ENCODE measurements around the gene ZFP3. TPM values are rescaled to one million over a fixed set of nuclear protein-coding genes. Genes with fewer than 3 reads are reported as not detected.
"Not testable (repeated sequence)": the region's sequence is repeated elsewhere in the genome, so short reads cannot be mapped to it uniquely, and the experiment has no call there.

The ZFP3 gene
- total and polyA plus RNA-seq, 4 donors, result 0.75 to 6.0 (median 3.5) TPM

DNA sequence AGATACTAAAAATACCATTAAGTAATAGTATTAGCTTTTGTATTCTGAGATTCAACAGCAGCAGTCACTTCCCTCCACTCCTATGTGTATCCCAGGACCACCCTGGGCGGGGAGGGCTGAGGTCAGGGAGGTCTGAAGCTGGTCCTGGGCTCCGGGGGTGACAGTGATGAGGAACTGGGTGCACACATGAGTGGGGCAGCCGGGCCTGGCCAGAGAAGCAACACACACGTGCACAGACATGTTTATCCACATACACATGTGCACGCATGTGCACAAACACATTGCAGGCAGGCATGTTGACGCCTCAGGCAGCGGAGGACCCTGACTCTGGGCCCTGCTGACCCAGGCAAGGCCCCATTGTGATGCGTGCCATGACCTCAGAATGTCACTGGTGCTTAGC, 50.1 kb downstream of the ZFP3 start:
- H3K36me3 ChIP-seq (ENCODE audit: control insufficient read depth in 1 of 2, insufficient read depth in 2 of 2, low read length in 1 of 2); intact Hi-C loops (cut with DNase I); H3K27me3 ChIP-seq (ENCODE audit: control insufficient read depth in 1 of 2, insufficient read depth in 2 of 2, low read length in 1 of 2); H3K27ac ChIP-seq (ENCODE audit: low read depth in 1 of 2, low read length in 2 of 2); DNase-seq; H3K9me3 ChIP-seq (ENCODE audit: control insufficient read depth, low read length); ATAC-seq (ENCODE audit: low FRiP score); H3K4me3 ChIP-seq (ENCODE audit: low read length in 2 of 2); H3K4me1 ChIP-seq (ENCODE audit: control insufficient read depth in 1 of 2, insufficient read depth in 2 of 2, low read length in 2 of 2): not testable (repeated sequence)
- 77 to 87% methylated on average over 8 of the region's 8 CpGs for WGBS, 2 donors

DNA sequence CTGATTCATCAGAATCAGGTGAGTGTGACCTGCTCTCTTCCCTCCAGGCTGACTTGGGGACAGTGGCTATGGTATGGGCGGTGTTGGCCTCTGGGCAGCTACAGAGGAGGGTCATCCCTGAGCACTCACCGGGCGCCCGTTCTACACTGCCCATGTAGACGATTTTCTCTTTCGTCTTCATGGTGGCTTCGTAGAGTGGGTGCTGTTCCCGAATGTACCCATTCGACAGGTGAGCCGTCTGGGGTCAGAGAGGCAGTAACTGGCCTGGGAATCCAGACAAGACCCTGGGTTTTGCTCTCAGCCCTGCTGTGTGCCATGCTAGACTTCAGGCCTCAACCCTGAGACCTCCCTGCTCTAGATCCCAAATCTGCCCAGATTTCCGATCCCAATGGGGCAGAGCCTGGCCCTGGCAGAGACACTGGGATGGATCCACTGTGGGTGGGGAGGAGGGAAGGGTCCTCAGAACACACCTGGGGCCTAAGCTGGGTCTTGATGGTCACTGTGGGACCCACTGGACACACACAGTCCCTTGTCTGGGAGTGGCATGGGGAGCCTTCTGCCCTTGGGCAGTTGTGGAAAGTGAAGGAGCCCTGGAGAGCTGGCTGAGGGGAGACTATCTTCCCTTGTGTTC, 50.8 kb downstream of the ZFP3 start:
- Histone ChIP-seq H3K4me1 (ENCODE audit: control insufficient read depth in 1 of 2, insufficient read depth in 2 of 2, low read length in 2 of 2) (no peaks in the 10 kb centered on the region), H3K9me3 (ENCODE audit: control insufficient read depth, low read length) (no peaks in the 10 kb centered on the region), H3K4me3 (ENCODE audit: low read length in 2 of 2) (no peak overlapping the region), H3K27me3 (ENCODE audit: control insufficient read depth in 1 of 2, insufficient read depth in 2 of 2, low read length in 1 of 2) (no peaks in the 10 kb centered on the region), H3K27ac (ENCODE audit: low read depth in 1 of 2, low read length in 2 of 2) (no peak overlapping the region), H3K36me3 (ENCODE audit: control insufficient read depth in 1 of 2, insufficient read depth in 2 of 2, low read length in 1 of 2) (no peaks in the 10 kb centered on the region)
- peak in 1 of 2 donors; percentile 51 for DNase-seq
- intact Hi-C loops (cut with DNase I), result no loop called here
- no peak for ATAC-seq (ENCODE audit: low FRiP score)
- 90% methylated on average over 11 of the region's 11 CpGs for WGBS, 2 donors

DNA sequence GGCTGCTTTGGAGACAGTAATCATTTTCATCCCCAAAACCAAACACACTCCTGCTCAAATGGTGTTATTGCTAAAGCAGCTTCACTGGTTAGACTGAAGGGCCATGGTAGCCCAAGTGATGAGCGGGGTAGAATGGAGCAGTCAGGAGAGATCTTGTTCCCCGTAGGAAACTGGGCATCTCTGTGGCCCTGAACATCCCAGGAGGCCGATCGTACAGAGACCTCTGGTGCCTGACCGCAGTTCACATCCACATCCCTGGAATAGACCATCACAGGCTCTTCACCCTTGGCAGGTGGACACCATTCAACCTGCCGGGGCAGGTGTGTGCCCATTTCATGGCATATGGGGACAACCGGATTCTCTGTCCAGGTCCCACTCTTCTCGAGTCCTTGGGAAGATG, 51.5 kb downstream of the ZFP3 start:
- WGBS, 2 donors, result 86 to 90% methylated on average over 8 of the region's 8 CpGs
- H3K27ac ChIP-seq (ENCODE audit: low read depth in 1 of 2, low read length in 2 of 2); H3K9me3 ChIP-seq (ENCODE audit: control insufficient read depth, low read length); H3K27me3 ChIP-seq (ENCODE audit: control insufficient read depth in 1 of 2, insufficient read depth in 2 of 2, low read length in 1 of 2); H3K4me1 ChIP-seq (ENCODE audit: control insufficient read depth in 1 of 2, insufficient read depth in 2 of 2, low read length in 2 of 2); intact Hi-C loops (cut with DNase I); H3K36me3 ChIP-seq (ENCODE audit: control insufficient read depth in 1 of 2, insufficient read depth in 2 of 2, low read length in 1 of 2); H3K4me3 ChIP-seq (ENCODE audit: low read length in 2 of 2); DNase-seq; ATAC-seq (ENCODE audit: low FRiP score): not testable (repeated sequence)

DNA sequence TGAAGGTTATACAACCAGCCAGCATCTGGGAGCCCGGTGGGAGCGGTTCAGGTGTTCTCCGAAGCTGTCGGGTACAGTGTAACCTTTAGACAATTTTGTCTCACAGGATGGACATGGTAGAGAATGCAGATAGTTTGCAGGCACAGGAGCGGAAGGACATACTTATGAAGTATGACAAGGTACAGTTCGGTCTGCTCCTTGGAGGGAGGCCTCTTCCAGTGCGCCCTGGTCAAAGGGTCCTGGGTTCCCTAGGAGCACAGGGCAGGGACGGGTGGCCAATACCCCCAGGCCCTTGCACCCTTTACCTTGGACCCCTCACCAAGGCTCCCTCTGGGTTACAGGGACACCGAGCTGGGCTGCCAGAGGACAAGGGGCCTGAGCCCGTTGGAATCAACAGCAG, 52.0 kb downstream of the ZFP3 start:
- H3K4me3 ChIP-seq (ENCODE audit: low read length in 2 of 2); ATAC-seq (ENCODE audit: low FRiP score); H3K27ac ChIP-seq (ENCODE audit: low read depth in 1 of 2, low read length in 2 of 2); DNase-seq; H3K36me3 ChIP-seq (ENCODE audit: control insufficient read depth in 1 of 2, insufficient read depth in 2 of 2, low read length in 1 of 2); intact Hi-C loops (cut with DNase I); H3K4me1 ChIP-seq (ENCODE audit: control insufficient read depth in 1 of 2, insufficient read depth in 2 of 2, low read length in 2 of 2); H3K27me3 ChIP-seq (ENCODE audit: control insufficient read depth in 1 of 2, insufficient read depth in 2 of 2, low read length in 1 of 2); H3K9me3 ChIP-seq (ENCODE audit: control insufficient read depth, low read length): not testable (repeated sequence)
- WGBS, 2 donors, result 92 to 94% methylated on average over 10 of the region's 10 CpGs

DNA sequence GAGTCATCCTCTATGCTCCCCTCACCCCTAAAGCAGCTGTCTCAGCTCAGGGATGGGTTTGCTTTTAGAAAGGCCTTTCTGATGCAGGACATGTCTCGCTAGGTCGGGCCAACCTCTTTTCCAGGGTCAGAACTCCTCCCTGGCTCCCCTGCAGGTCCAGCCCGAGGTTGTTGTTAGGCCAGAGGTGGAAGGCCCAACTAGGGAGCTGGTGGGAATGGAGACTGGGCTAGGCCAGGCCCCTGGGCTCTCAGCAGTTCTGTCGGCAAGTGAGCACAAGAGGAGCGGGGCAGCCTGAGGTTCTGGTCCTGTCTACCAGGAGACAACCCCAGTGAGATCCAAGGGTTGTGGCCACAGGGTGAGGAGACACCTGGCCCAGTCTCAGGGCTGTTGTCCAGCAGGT, 52.4 kb downstream of the ZFP3 start:
- intact Hi-C loops (cut with DNase I); H3K27me3 ChIP-seq (ENCODE audit: control insufficient read depth in 1 of 2, insufficient read depth in 2 of 2, low read length in 1 of 2); H3K36me3 ChIP-seq (ENCODE audit: control insufficient read depth in 1 of 2, insufficient read depth in 2 of 2, low read length in 1 of 2); H3K9me3 ChIP-seq (ENCODE audit: control insufficient read depth, low read length); H3K4me1 ChIP-seq (ENCODE audit: control insufficient read depth in 1 of 2, insufficient read depth in 2 of 2, low read length in 2 of 2); H3K4me3 ChIP-seq (ENCODE audit: low read length in 2 of 2); H3K27ac ChIP-seq (ENCODE audit: low read depth in 1 of 2, low read length in 2 of 2); ATAC-seq (ENCODE audit: low FRiP score): not testable (repeated sequence)
- WGBS, 2 donors, result 85 to 93% methylated on average over 5 of the region's 5 CpGs
- peak in 1 of 2 donors; percentile 50 for DNase-seq

DNA sequence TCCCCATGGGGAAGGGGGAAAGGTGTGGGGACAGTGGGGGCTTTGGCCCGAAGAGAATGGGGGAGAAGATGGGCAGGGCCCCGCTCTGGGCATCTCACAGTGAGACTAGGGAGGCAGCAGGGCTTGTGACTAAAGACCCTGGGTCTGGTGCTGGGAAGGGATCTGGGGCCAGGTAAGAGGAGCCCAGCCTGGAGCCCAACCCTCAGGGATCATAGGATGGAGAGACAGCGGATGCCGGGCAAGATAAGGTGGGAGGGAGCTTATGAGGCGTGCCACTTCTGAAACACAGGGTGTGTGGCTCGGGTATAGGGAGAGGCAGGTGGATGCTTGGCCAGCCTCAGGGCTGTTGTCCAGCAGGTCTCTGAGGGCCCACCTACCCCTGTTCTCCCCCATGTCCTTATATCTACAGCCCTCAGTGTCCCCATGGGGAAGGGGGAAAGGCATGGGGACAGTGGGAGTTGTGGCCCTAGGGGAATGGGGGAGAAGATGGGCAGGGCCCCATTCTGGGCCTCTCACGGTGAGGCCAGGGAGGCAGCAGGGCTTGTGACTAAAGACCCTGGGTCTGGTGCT, 53.0 kb downstream of the ZFP3 start:
- no peaks in the 10 kb centered on the region for H3K27me3 ChIP-seq (ENCODE audit: control insufficient read depth in 1 of 2, insufficient read depth in 2 of 2, low read length in 1 of 2)
- no peak for ATAC-seq (ENCODE audit: low FRiP score)
- no peaks in the 10 kb centered on the region for H3K9me3 ChIP-seq (ENCODE audit: control insufficient read depth, low read length)
- intact Hi-C loops (cut with DNase I), result no loop called here
- H3K27ac ChIP-seq (ENCODE audit: low read depth in 1 of 2, low read length in 2 of 2), result no peak overlapping the region
- WGBS, 2 donors, result 91 to 93% methylated on average over 7 of the region's 7 CpGs
- no peak for DNase-seq
- H3K4me3 ChIP-seq (ENCODE audit: low read length in 2 of 2), result no peak overlapping the region
- H3K36me3 ChIP-seq (ENCODE audit: control insufficient read depth in 1 of 2, insufficient read depth in 2 of 2, low read length in 1 of 2), result no peaks in the 10 kb centered on the region
- H3K4me1 ChIP-seq (ENCODE audit: control insufficient read depth in 1 of 2, insufficient read depth in 2 of 2, low read length in 2 of 2), result no peaks in the 10 kb centered on the region

DNA sequence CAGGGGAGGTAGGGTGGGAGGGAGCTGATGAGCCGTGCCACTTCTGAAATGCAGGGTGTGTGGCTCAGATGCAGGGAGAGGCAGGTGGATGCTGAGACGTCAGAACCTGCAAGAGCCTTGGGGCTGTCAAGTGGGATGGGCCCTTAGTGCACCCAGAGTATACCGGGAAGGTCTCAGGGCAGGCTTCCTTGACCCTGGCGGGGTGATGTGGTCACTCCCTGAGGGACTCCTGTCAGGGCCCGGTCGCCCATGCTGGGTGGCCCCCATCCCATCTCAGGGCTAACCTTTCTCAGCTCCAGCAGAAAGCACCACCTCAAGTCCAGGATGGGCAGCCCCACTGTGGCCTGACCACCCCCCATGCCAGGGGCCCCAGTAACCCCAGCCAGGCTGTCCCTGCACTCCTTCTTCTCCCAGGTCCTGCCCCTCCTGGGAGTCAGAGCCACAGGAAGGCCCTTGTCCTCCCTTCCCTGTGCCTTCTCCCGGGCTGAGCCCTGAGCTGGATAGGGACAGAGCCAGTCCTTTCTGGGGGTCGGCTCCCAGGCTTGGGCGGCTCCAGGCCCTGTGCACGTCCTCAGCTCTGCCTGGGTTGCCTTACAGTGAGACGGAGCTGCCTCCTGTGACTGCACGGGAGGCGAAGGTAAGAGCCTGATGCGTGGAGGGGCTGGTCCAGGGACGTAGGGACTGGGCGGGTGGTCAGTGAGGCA, 53.7 kb downstream of the ZFP3 start:
- 84 to 85% methylated on average over 16 of the region's 16 CpGs for WGBS, 2 donors
- intact Hi-C loops (cut with DNase I); H3K4me1 ChIP-seq (ENCODE audit: control insufficient read depth in 1 of 2, insufficient read depth in 2 of 2, low read length in 2 of 2); H3K9me3 ChIP-seq (ENCODE audit: control insufficient read depth, low read length); H3K4me3 ChIP-seq (ENCODE audit: low read length in 2 of 2); ATAC-seq (ENCODE audit: low FRiP score); H3K27ac ChIP-seq (ENCODE audit: low read depth in 1 of 2, low read length in 2 of 2); H3K36me3 ChIP-seq (ENCODE audit: control insufficient read depth in 1 of 2, insufficient read depth in 2 of 2, low read length in 1 of 2); H3K27me3 ChIP-seq (ENCODE audit: control insufficient read depth in 1 of 2, insufficient read depth in 2 of 2, low read length in 1 of 2): not testable (repeated sequence)
- DNase-seq, result peak in 1 of 2 donors; percentile 68

DNA sequence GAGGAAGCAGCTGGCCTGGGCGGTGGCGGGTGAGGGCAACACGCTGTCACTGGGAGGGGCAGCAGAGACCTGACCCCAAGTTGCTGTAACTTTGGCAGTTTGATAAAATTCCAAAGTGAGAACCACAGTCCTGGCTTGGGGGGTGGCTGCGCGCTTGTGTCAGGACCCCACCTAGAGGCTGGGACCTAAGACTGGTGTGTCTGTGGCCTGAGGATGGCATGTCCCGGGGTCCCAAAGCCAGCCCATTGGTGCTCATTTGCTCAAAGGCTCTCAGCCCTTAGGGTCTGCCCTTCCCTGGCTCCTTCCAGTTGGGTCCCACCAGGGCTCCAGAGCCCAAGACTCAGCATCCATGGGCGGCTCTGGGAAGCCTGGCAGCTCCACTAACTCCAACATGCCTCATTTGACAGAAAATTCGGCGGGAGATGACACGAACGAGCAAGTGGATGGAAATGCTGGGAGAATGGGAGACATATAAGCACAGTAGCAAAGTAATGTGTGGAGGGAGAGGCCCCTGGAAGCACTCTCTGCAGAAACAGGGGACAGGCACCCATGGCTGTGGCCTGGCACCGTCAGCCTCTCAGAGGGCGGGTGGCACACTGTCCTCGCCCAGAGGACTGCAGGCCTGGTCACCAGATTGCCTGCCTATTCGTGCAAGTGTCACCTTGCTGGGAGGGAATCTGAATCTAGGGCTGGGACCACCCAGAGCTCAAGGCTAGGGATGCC, 54.4 kb downstream of the ZFP3 start:
- intact Hi-C loops (cut with DNase I); H3K27ac ChIP-seq (ENCODE audit: low read depth in 1 of 2, low read length in 2 of 2); H3K4me1 ChIP-seq (ENCODE audit: control insufficient read depth in 1 of 2, insufficient read depth in 2 of 2, low read length in 2 of 2); H3K4me3 ChIP-seq (ENCODE audit: low read length in 2 of 2); DNase-seq; ATAC-seq (ENCODE audit: low FRiP score); H3K36me3 ChIP-seq (ENCODE audit: control insufficient read depth in 1 of 2, insufficient read depth in 2 of 2, low read length in 1 of 2); H3K27me3 ChIP-seq (ENCODE audit: control insufficient read depth in 1 of 2, insufficient read depth in 2 of 2, low read length in 1 of 2); H3K9me3 ChIP-seq (ENCODE audit: control insufficient read depth, low read length): not testable (repeated sequence)
- 90 to 94% methylated on average over 15 of the region's 15 CpGs for WGBS, 2 donors
